Naive thymus-derived CD4-positive, alpha-beta T cell (primary cell): ENCODE measurements around the gene ECI1. TPM values are rescaled to one million over a fixed set of nuclear protein-coding genes. Genes with fewer than 3 reads are reported as not detected.

Experiments used
- ATAC-seq: fragments of 150-1000 bp; cut with Tn5 transposase; 2 replicates; pipeline ENCODE4 v1.10.0; 2021; ENCODE audit warnings: mild to moderate bottlenecking, moderate library complexity
- CTCF ChIA-PET: fragments of 350-600 bp; sonication (Branson Sonifier 250); formaldehyde crosslinking; loops from one replicate; lab custom pipeline; 2021; ENCODE audit warnings: antibody characterized with exemption; lab: Charles Lee
- POLR2A ChIA-PET: fragments of 350-600 bp; sonication (Branson Sonifier 250); formaldehyde crosslinking; loops from one replicate; lab custom pipeline; 2021; ENCODE audit warnings: antibody characterized with exemption, inconsistent platforms; lab: Charles Lee
- DNase-seq, 9 donors: peaks; one replicate each; pipeline versions ENCODE4 v3.0.0 to v3.0.0-alpha.2; 2020 to 2022; ENCODE audit warnings: mixed read lengths in 1 of 9
- H3K27ac ChIP-seq: one replicate; pipeline ENCODE4 v1.7.0; 2013; ENCODE audit warnings: mild to moderate bottlenecking, low read depth, low read length, moderate library complexity
- H3K27me3 ChIP-seq, 2 donors: one replicate each; pipeline ENCODE4 v1.7.0; 2013; ENCODE audit warnings: low read length in 2 of 2, mild to moderate bottlenecking in 2 of 2, moderate library complexity in 2 of 2; ENCODE audit not compliant: control insufficient read depth in 2 of 2, insufficient read depth in 2 of 2
- H3K36me3 ChIP-seq, 3 experiments: 1 replicate in 2 of 3; 2 replicates in 1 of 3; pipeline ENCODE4 v1.7.0; 2013; ENCODE audit warnings: low read length in 3 of 3, mild to moderate bottlenecking in 3 of 3, moderate library complexity in 1 of 3; ENCODE audit not compliant: insufficient read depth in 3 of 3, control insufficient read depth in 2 of 3
- H3K4me1 ChIP-seq, 2 donors: one replicate each; pipeline ENCODE4 v1.7.0; 2013; ENCODE audit warnings: low read length in 2 of 2, mild to moderate bottlenecking in 2 of 2, moderate library complexity in 1 of 2; ENCODE audit not compliant: control insufficient read depth in 2 of 2, insufficient read depth in 2 of 2
- H3K4me3 ChIP-seq: 2 replicates; pipeline ENCODE4 v1.7.0; 2013; ENCODE audit warnings: mild to moderate bottlenecking, low read length
- H3K9me3 ChIP-seq, 3 experiments: 1 replicate in 2 of 3; 2 replicates in 1 of 3; pipeline ENCODE4 v1.7.0; 2013; ENCODE audit warnings: low read length in 3 of 3; ENCODE audit not compliant: control insufficient read depth in 2 of 3
- H3K27ac Mint-ChIP-seq, 9 donors: one replicate each; pipeline ENCODE4 v1.8.0; 2020 to 2022; ENCODE audit warnings: mixed read lengths in 9 of 9, mild to moderate bottlenecking in 8 of 9, moderate library complexity in 5 of 9, inconsistent platforms in 2 of 9
- H3K27me3 Mint-ChIP-seq, 5 donors: one replicate each; pipeline ENCODE4 v1.8.0; 2021 to 2022; ENCODE audit warnings: mixed read lengths in 5 of 5, mild to moderate bottlenecking in 1 of 5
- H3K36me3 Mint-ChIP-seq, 5 donors: one replicate each; pipeline ENCODE4 v1.8.0; 2020 to 2022; ENCODE audit warnings: mixed read lengths in 5 of 5, mild to moderate bottlenecking in 3 of 5, inconsistent platforms in 1 of 5
- H3K4me1 Mint-ChIP-seq, 7 donors: one replicate each; pipeline ENCODE4 v1.8.0; 2020 to 2022; ENCODE audit warnings: mixed read lengths in 7 of 7, mild to moderate bottlenecking in 3 of 7, inconsistent platforms in 1 of 7
- H3K4me3 Mint-ChIP-seq, 10 donors: one replicate each; pipeline ENCODE4 v1.8.0; 2020 to 2022; ENCODE audit warnings: mild to moderate bottlenecking in 10 of 10, mixed read lengths in 10 of 10, moderate library complexity in 6 of 10, inconsistent platforms in 2 of 10
- H3K9me3 Mint-ChIP-seq, 11 donors: one replicate each; pipeline ENCODE4 v1.8.0; 2020 to 2022; ENCODE audit warnings: mixed read lengths in 11 of 11, mild to moderate bottlenecking in 4 of 11, inconsistent platforms in 1 of 11, moderate library complexity in 1 of 11
- intact Hi-C, 2 donors: fragments of 100-400 bp; cut with micrococcal nuclease; formaldehyde crosslinking; loops; one replicate each; pipeline ENCODE4 v1.15.1; 2023
- polyA plus RNA-seq, 2 donors: library from polyadenylated mRNA; unstranded; fragments of 300-500 nt; fragmentation: Illumina TruSeq; gene quantifications; one replicate each; pipeline ENCODE4 v1.2.3, GENCODE V29; 2021
- total RNA-seq, 6 experiments: library from RNA in 5 of 6; stranded (reverse) in 5 of 6; gene quantifications; 1 replicate in 5 of 6; 2 replicates in 1 of 6; pipeline ENCODE4 v1.2.3 and lab custom pipeline; 2021 to 2026

Gene ECI1
- total and polyA plus RNA-seq, 7 experiments from 2014 or later, result 19.9 to 44.2 (median 28.6) TPM

- no peak for ATAC-seq
- POLR2A ChIA-PET, result no interaction called here
Measured at GRCh38 chr16:2280461-2280860, 29.1 kb upstream of the ECI1 start.

GRCh38 chr16:2278956-2279800 lies 27.8 kb upstream of the ECI1 start:
- H3K4me3 ChIP-seq, result no peak overlapping the region
- no peak overlapping the region for H3K27ac ChIP-seq
- Mint-ChIP-seq H3K27me3 (no peaks in the 10 kb centered on the region), H3K36me3 (peaks cover 0 to 5% (median 4%) of the 10 kb centered on the region in 5 donors), H3K9me3 (no peaks in the 10 kb centered on the region), H3K27ac (no peak overlapping the region), H3K4me1 (peaks cover 0 to 4% (median 0%) of the 10 kb centered on the region in 7 donors), H3K4me3 (no peak overlapping the region)
- no peak for ATAC-seq
- no peaks in the 10 kb centered on the region for H3K4me1 ChIP-seq
- DNase-seq, result no peak
- H3K27me3 ChIP-seq, result no peaks in the 10 kb centered on the region
- no peaks in the 10 kb centered on the region for H3K9me3 ChIP-seq
- H3K36me3 ChIP-seq, result no peaks in the 10 kb centered on the region
- ChIA-PET CTCF (no interaction called here), POLR2A (no interaction called here)
- intact Hi-C loops, result no loop called here

More at GRCh38 chr16:2280461-2280860, 29.1 kb upstream of the ECI1 start:
- no peaks in the 10 kb centered on the region for H3K4me1 ChIP-seq
- intact Hi-C loops, result no loop called here
- H3K27me3 ChIP-seq, result no peaks in the 10 kb centered on the region
- CTCF ChIA-PET, result no interaction called here
- H3K27ac ChIP-seq, result no peak overlapping the region
- H3K36me3 ChIP-seq, result peaks cover 0 to 7% (median 0%) of the 10 kb centered on the region in 3 experiments
- no peak for DNase-seq
- Mint-ChIP-seq H3K36me3 (peaks cover 0 to 5% (median 4%) of the 10 kb centered on the region in 5 donors), H3K27me3 (no peaks in the 10 kb centered on the region), H3K4me3 (no peak overlapping the region), H3K4me1 (peaks cover 0 to 4% (median 0%) of the 10 kb centered on the region in 7 donors), H3K27ac (peak overlapping the region in 1 of 9 donors; percentile 14), H3K9me3 (no peaks in the 10 kb centered on the region)
- H3K9me3 ChIP-seq, result no peaks in the 10 kb centered on the region
- no peak overlapping the region for H3K4me3 ChIP-seq

GRCh38 chr16:2278272-2278608 lies 26.9 kb upstream of the ECI1 start:
- Histone ChIP-seq H3K4me1 (no peaks in the 10 kb centered on the region), H3K27ac (no peak overlapping the region), H3K36me3 (no peaks in the 10 kb centered on the region), H3K27me3 (no peaks in the 10 kb centered on the region), H3K9me3 (no peaks in the 10 kb centered on the region), H3K4me3 (no peak overlapping the region)
- no peaks in the 10 kb centered on the region for H3K27me3 Mint-ChIP-seq
- CTCF ChIA-PET, result no interaction called here
- no peak overlapping the region for H3K27ac Mint-ChIP-seq
- H3K4me3 Mint-ChIP-seq, result no peak overlapping the region
- ATAC-seq (no peak), DNase-seq (no peak)
- no peaks in the 10 kb centered on the region for H3K36me3 Mint-ChIP-seq
- POLR2A ChIA-PET, result no interaction called here
- H3K4me1 Mint-ChIP-seq, result peaks cover 0 to 1% (median 0%) of the 10 kb centered on the region in 7 donors
- no peaks in the 10 kb centered on the region for H3K9me3 Mint-ChIP-seq
- intact Hi-C loops, result no loop called here

- Histone ChIP-seq H3K4me3 (no peak overlapping the region), H3K36me3 (no peaks in the 10 kb centered on the region), H3K4me1 (no peaks in the 10 kb centered on the region), H3K27me3 (no peaks in the 10 kb centered on the region), H3K9me3 (no peaks in the 10 kb centered on the region), H3K27ac (no peak overlapping the region)
- no peaks in the 10 kb centered on the region for H3K27me3 Mint-ChIP-seq
- ChIA-PET CTCF (no interaction called here), POLR2A (no interaction called here)
- ATAC-seq (peak; percentile 11), DNase-seq (no peak)
- no peak overlapping the region for H3K27ac Mint-ChIP-seq
- no peaks in the 10 kb centered on the region for H3K36me3 Mint-ChIP-seq
- H3K4me3 Mint-ChIP-seq, result no peak overlapping the region
- intact Hi-C loops, result no loop called here
- no peaks in the 10 kb centered on the region for H3K9me3 Mint-ChIP-seq
- peaks cover 0 to 1% (median 0%) of the 10 kb centered on the region in 7 donors for H3K4me1 Mint-ChIP-seq
Measured at GRCh38 chr16:2277466-2278271, 26.3 kb upstream of the ECI1 start.

- DNase-seq (no peak), ATAC-seq (no peak)
- Mint-ChIP-seq H3K9me3 (no peaks in the 10 kb centered on the region), H3K4me1 (peaks cover 0 to 1% (median 0%) of the 10 kb centered on the region in 7 donors), H3K4me3 (no peak overlapping the region), H3K36me3 (no peaks in the 10 kb centered on the region), H3K27ac (no peak overlapping the region), H3K27me3 (no peaks in the 10 kb centered on the region)
- CTCF ChIA-PET, result no interaction called here
- no peaks in the 10 kb centered on the region for H3K4me1 ChIP-seq
- POLR2A ChIA-PET, result no interaction called here
- intact Hi-C loops, result no loop called here
- H3K36me3 ChIP-seq, result no peaks in the 10 kb centered on the region
- H3K9me3 ChIP-seq, result no peaks in the 10 kb centered on the region
- no peaks in the 10 kb centered on the region for H3K27me3 ChIP-seq
- no peak overlapping the region for H3K27ac ChIP-seq
- H3K4me3 ChIP-seq, result no peak overlapping the region
Measured at GRCh38 chr16:2276368-2277195, 25.2 kb upstream of the ECI1 start.

GRCh38 chr16:2275476-2276367 lies 24.3 kb upstream of the ECI1 start:
- Histone ChIP-seq H3K4me3 (no peak overlapping the region), H3K27me3 (no peaks in the 10 kb centered on the region), H3K27ac (no peak overlapping the region), H3K9me3 (no peaks in the 10 kb centered on the region), H3K36me3 (no peaks in the 10 kb centered on the region), H3K4me1 (no peaks in the 10 kb centered on the region)
- ChIA-PET CTCF (no interaction called here), POLR2A (interaction anchor here (0.6 kb wide), 2 partner anchors 61 to 253 kb away, joined by 3 read pairs; no protein-coding TSS in a partner anchor)
- no peak for ATAC-seq
- Mint-ChIP-seq H3K4me1 (peaks cover 0 to 3% (median 0%) of the 10 kb centered on the region in 7 donors), H3K27me3 (no peaks in the 10 kb centered on the region), H3K27ac (no peak overlapping the region), H3K36me3 (no peaks in the 10 kb centered on the region), H3K4me3 (no peak overlapping the region), H3K9me3 (no peaks in the 10 kb centered on the region)
- intact Hi-C loops, result no loop called here
- DNase-seq, result no peak
